Measurements from ENCODE around the gene OVCH2.
"Not testable (repeated sequence)": the region's sequence is repeated elsewhere in the genome, so short reads cannot be mapped to it uniquely, and the experiment has no call there.

Gene OVCH2

GRCh38 chr11:7670641-7671040, 35.6 kb downstream of the OVCH2 start:
- no peak for DNase-seq

- DNase-seq = no peak
Measured at GRCh38 chr11:7668911-7669310, 37.4 kb downstream of the OVCH2 start.

- DNase-seq = no peak
Measured at GRCh38 chr11:7668464-7668863, 37.8 kb downstream of the OVCH2 start.

- DNase-seq = no peak
Measured at GRCh38 chr11:7667460-7667859, 38.8 kb downstream of the OVCH2 start.

- DNase-seq = no peak
Measured at GRCh38 chr11:7666292-7666866, 39.9 kb downstream of the OVCH2 start.

GRCh38 chr11:7665473-7666291, 40.6 kb downstream of the OVCH2 start:
- DNase-seq = peak; percentile 55 to 69

GRCh38 chr11:7664867-7665266, 41.4 kb downstream of the OVCH2 start:
- no peak for DNase-seq

GRCh38 chr11:7663531-7663930, 42.7 kb downstream of the OVCH2 start:
- DNase-seq = not testable (repeated sequence)

- DNase-seq = no peak
Measured at GRCh38 chr11:7657306-7658025, 48.8 kb downstream of the OVCH2 start.

- DNase-seq = no peak
Measured at GRCh38 chr11:7656704-7657103, 49.6 kb downstream of the OVCH2 start.

- no peak for DNase-seq
Measured at GRCh38 chr11:7655253-7656217, 50.7 kb downstream of the OVCH2 start.

GRCh38 chr11:7654195-7654705, 52.0 kb downstream of the OVCH2 start:
- DNase-seq = no peak

- DNase-seq = no peak
Measured at GRCh38 chr11:7651700-7652099, 54.6 kb downstream of the OVCH2 start.

GRCh38 chr11:7651140-7651551, 55.1 kb downstream of the OVCH2 start:
- no peak for DNase-seq

- no peak for DNase-seq
Measured at GRCh38 chr11:7648264-7648663, 58.0 kb downstream of the OVCH2 start.

GRCh38 chr11:7646866-7647265, 59.4 kb downstream of the OVCH2 start:
- no peak for DNase-seq

- DNase-seq = no peak
Measured at GRCh38 chr11:7645206-7645605, 61.1 kb downstream of the OVCH2 start.

GRCh38 chr11:7643314-7643713, 63.0 kb downstream of the OVCH2 start:
- no peak for DNase-seq

- no peak for DNase-seq
Measured at GRCh38 chr11:7642747-7643146, 63.5 kb downstream of the OVCH2 start.

- no peak for DNase-seq
Measured at GRCh38 chr11:7640816-7641215, 65.5 kb downstream of the OVCH2 start.

GRCh38 chr11:7639643-7640025, 66.6 kb downstream of the OVCH2 start:
- no peak for DNase-seq

Measured in stimulated activated CD4-positive, alpha-beta T cell treated with anti-CD3 and anti-CD28 coated beads, Interleukin-4, amount 100 ng/mL, for 4 hours (primary cell).